IPS DF 19.7 (cell line): ENCODE data around the gene STARD3.

Experiments used
- DNase-seq: peaks from one replicate; pipeline ENCODE4 v3.0.0-alpha.2; 2013; ENCODE audit warnings: low read depth, low spot score

Gene STARD3

DNA sequence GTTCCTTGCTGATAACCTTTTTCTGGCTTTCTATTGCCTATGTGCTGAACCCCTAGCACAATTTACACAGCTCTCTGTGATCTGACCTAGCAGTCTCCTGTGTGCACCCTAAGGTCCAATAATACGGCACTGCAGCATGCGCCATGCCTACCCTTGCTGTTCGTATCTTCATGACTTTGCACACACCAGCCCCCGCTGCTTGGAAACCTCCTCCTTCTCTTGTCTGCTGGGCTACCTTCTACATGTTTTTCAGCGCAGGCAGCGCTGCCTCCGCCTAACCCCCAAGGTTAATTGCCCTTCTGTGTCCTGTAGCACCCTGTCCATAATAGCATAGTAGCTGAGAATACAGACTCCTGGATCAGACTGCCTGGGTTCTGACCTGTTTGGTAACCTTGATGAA, 1.4 kb downstream of the STARD3 start:
- no peak for DNase-seq

DNA sequence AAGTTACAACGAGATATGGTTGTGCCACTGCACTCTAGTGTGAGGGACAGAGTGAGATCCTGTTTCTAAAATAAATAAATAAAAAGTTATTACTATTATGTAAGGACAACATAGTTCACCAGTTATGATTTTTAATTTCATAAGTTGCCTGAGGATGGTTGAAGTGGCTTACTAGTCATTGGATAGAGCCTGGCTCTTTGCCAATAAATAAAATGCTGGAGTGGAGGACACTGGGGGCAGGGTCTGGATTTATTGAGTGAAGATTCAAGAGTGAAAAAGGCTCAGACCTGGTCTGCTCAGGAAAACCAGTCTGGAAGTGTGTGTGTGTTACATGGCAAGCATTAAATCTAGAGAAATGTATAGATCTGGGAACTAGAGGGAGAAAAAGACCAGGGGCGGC, 2.1 kb downstream of the STARD3 start:
- DNase-seq: no peak

DNA sequence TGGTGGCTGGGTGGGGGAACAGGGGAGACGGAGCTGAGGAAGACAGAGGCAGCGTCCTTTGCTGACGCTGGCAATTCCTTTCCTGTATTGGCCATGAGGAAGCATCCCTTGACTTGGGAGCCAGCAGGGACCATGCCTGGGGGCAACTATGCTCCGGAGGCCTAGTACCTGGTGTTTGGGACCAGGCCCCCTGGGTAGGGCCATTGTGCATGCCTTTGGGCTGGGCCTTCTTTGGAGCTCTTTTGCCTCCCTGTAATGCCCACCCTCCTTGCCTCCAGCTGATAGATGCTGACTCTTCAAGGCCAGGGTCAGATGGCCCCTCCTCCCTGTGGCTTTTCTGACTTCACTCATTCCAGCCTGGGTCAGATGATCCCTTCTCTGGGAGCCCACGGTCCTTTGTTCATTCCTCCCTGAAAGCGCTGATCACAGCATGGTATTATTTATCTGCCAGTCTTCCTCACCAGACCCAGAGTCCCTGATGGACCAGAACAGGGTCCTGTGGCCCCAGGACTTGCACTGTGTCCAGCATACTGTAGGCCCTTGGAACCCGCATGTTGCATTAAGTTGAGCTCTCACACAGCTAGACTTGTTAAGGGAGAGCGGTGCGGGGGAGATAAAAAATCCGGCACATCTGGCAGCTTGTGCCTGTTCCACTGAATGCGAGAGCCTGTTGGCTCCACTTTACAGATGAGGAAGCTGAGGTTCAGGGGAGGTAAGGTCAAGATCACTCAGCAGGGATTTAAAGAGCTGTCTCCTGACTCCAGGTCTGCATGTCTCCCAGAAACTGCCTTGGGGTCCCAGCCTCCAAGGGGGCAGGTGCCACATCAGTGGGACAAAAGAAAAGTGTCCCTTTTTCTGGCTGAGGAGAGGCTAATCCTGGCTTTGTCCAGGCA, 2.9 kb downstream of the STARD3 start:
- DNase-seq: no peak

DNA sequence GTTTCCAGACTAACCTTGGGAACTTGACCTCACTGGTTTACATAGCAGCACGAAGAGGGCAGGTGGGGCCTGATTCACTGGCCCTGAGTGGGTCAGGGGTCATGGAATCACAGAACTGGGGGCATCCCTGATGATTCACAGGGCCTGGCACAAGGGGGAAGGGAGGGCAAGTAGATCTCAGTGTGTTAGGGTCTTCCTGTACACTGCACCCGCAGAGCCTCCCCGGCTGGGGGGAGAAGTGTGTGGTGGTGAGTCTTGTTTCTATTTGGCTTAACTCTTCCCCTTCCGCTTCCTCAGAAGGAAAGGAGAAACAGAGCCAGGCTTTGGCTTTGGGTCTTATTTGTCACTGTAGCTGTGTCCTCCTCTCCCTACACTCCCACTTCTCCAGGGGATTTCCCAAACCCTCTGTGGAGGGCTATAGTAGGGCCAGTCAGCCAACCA, 3.7 kb downstream of the STARD3 start:
- no peak for DNase-seq

DNA sequence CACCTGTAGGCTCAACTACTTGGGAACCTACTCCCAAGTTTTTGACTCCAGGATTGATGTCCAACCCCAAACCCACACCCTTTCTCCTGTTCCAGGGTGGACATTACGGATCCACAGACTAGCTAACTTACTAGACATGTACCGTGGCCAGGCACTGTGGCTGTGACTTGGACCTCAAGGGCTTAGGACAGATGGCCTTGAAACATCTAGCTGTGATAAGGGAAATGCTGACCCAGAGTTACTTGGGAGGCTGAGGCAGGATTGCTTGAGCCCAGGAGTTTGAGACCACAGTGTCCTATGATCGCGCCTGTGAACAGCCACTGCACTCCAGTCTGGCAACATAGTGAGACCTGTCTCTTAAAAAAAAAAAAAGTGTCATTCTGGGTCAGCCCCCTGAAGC, 4.2 kb downstream of the STARD3 start:
- no peak for DNase-seq

DNA sequence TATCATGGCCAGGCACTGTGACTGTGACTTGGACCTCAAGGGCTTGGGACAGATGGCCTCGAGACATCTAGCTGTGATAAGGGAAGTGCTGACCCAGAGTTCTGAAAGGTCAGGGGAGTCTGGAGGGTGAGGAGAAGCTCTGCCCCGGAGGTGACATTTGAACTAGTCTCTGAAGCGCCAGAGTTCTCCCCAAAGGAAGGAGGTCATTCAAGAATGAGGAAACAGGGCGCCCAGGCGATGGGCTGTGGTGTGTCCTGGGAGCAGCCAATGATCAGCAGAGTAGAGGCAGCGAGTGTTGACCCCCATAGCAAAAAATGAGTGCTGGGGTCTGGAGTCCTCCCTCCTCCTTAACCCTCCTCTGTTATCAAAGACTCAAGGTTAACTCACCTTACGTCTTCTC, 4.9 kb downstream of the STARD3 start:
- no peak for DNase-seq

DNA sequence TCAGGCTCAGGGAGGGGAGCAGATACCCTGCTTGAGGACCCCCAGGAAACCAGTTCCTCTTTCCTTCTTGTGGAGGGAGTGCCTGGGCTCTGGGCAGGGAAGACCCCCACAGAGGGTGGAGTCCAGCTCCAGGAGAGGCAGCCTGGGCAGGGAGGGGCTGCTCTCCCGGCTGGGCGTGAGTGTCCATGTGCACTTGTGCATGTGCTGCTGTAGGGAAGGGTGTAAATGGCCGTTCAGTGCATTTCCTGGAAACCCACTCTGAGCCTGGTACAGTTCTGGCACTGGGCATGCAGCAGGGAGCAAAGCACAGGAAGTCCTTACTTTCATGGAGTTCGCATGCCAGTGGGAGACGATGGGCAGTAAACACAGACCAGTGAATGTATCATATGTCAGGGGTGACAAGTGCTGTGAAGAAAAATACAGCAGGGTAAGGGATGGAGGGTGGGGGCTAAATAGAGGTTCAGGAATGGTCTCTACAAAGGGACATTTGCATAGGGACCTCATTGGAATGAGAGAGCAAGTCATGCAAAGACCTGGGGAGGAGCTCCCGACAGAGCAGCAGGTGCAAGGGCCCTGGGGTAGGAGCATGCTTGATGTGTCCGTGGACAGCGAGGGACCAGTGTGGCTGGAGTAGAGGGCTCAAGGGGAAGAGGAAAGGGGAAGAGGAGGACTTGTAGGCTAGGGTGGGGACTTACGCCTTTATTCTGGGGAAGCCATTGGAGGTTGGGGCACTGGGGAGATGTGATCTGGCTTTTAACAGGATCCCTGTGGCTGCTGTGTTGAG, 5.5 kb downstream of the STARD3 start:
- no peak for DNase-seq

DNA sequence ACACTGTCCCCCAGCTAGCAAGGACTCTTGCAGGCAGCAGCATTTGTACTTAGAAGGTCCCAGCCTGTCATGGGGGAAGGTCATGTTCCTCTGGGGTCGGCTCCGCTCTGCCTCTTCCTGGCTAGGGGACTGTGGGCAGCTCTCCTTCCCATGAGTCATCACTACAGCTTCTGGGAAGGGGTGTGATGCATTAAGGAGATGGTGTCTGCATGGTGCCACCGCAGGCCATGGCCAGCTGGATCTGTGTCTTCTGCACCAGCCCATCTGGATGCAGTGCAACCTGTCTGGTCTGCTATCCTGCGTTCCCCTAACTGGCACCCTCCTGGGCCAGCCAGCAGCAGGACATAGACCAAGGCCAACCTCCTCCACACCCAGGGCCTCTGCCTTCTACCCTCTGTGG, 6.3 kb downstream of the STARD3 start:
- DNase-seq: no peak

DNA sequence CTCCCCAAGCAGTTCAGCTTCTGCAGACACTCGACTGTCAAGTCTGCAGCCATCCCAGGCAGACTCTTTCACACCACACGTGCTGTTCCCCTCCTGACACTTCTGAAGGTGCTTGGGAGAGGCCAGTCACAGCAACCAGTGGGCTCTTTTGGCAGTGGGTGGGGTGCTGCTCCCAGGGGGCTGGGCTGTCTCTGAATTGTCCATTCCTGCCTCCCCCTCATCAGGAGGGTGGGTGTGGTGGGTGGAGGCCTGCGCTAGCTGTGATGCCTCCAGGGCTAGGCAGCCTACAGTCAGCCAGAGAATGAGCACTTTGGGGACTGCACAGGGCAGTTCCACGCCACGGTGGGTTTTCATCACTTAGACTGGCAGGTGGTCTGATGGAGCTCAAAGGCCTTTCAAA, 10.3 kb downstream of the STARD3 start:
- DNase-seq: no peak

DNA sequence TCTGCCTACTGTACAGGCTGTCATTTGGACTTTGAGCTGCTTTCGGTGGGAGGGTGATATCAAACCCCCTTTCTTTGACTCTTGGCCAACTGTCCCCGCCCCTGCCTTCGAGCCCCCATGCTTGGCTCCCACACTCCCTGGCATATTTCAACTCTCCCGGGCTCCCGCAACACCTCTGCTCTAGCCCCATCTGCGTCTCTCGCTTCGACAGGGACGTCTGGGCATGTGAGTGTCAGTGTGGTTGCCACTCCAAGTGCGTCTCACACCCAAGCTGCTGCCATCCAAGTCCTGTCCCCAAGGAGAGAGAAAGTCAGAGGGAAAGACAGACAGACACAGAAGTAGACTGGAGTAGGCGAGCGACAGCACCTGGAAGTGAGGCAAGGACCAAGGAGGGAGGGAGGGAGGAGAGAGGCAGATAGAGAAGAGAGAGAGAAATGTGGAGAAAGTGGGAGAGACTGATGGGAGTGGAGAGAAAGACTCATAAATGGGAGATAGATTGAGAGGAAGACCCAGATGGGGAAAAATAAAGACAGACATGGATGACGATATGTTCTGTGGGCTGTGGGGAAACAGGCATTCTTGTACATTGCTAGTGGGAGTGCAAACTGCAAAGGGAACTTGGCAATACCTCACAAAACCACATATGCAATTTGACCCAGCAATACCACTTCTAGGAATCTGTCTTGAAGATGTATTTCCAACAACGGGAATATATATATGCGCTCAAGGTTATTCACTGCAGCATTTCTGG, 11.8 kb downstream of the STARD3 start:
- no peak for DNase-seq

DNA sequence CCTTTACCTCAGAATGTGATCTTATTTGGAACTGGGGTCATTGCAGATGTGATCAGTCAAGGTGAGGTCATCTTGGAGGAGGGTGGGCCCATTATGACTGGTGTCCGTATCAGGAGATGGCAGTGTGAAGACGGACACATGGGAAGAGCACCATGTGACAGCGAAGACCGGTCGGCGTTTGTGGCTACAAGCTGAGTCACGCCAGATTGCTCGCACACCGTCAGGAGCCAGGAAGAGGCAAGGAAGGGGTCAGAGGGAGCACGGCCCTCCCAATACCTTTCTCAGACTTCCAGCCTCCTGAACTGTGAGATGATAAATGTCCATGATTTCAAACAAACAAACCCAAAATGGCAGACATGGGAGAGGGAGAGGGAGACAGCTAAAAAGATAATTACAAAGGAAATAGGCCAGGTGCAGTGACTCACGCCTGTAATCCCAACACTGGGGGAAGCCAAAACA, 13.2 kb downstream of the STARD3 start:
- DNase-seq: no peak

DNA sequence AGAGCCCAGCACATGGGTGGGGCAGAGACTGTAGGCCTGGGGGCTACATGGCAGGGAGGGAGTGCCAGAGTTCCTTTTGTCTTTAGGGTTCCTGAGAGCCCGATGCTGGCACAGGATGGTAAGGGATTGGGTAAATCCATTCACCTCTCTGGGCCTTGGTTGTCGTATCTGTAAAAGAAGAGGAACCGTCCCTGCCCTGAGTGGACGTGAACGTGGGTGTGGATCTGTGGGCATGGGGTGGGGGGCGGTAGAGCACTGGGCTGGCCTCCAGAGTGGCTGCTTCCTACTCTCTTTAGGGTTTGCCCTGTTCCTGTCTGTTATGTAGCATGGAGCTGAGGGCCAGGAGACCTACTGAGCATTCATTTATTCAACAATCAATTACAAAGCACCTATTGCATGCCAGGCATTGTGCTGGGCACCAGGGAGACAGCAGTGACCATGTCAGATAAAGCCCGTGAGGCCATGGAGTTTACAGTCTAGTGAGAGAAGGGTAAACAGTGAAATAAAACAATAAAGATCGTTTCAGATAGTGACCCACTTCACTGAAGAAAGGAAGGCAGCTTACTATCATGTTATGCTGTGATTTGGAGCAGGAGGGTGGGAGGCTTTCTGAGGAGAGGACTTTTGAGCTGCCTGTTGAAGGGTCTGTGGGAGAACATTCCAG, 15.1 kb downstream of the STARD3 start:
- no peak for DNase-seq

DNA sequence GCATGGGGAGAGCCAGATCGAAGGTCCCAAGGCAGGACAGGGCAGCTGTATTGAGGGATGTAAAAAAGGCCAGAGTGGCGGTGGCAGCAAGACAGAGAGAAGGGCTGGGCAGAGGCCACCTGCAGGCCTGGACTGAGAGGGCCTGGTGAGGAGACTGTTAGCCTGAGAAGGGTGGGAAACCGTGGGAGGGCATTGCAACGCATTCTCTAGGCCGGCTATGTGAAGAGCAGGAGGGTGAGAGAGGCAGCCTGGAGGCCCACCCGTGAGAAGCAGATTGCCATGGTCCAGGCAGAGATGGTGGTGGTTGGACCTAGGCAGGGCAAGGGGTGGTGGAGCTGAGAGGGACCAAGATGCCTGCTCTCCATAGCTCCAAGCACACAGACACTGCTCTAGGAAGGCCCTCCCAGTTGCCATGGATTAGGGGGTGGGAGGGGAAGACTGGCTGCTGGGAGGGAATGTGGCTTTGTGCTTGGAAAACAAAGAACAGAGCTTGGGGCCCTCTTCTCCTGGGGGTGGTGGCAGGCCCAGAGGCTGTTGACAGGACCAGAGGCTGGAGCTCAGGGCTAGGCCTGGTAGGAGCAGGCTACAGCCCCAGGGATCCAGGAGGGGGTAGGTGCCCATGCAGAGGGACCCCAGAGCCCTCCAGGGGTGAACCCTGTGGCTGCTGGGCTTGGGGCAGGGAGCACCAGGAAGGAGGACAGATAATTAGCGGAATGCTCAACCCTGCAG, 15.8 kb downstream of the STARD3 start:
- DNase-seq: no peak

DNA sequence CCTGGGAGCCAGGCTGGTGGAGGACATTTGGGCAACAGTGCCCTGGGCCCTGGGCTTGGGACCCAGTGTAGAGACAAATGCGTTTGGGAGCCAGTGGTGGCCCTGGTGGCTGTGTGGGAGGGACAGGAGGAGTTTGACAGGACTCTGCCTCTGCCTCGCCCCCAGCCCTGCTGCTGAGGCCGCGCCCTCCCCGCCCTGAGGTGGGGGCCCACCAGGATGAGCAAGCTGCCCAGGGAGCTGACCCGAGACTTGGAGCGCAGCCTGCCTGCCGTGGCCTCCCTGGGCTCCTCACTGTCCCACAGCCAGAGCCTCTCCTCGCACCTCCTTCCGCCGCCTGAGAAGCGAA, 16.3 kb downstream of the STARD3 start:
- DNase-seq: no peak

DNA sequence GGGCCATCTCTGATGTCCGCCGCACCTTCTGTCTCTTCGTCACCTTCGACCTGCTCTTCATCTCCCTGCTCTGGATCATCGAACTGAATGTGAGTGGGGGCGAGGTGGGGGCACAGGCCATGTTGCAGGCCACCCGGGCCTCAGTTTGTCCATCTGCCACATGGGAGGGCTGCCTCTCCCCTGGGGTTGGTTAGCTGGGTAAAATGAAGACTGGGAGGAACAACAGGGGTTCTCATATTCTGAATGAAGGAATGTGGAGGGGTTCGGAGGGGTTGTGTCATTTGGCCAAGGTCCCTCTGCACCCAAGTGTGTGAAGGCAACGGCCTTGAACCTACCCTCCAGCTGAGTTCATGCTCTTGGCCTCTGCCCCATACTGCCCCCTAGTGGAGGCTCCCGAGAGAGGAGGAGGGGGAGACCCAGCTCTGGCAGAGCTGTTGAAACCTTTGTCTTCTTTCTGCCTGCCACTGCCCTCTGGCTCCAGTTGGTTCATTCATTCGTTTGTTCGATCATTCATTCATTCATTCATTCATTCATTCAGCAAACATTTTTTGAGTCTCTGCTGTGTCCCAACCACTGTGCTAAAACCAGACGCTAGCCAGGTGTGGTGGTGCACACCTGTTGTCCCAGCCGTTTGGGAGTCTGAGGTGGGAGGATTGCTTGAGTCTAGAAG, 16.9 kb downstream of the STARD3 start:
- no peak for DNase-seq

DNA sequence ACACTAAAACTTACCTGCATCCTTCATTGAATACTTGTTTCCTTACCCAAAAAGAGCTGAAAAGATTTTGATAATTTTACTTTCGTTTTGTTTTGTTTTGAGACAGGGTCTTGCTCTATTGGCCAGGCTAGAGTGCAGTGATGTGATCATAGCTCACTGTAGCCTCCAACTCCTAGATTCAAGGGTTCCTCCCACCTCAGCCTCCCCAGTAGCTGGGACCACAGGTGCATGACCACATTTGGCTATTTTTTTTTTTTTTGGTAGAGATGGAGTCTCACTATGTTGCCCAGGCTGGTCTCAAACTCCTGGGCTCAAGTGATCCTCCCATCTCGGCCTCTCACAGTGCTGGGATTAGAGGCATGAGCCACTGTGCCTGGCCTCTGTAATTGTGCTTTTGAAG, 18.2 kb downstream of the STARD3 start:
- no peak for DNase-seq

DNA sequence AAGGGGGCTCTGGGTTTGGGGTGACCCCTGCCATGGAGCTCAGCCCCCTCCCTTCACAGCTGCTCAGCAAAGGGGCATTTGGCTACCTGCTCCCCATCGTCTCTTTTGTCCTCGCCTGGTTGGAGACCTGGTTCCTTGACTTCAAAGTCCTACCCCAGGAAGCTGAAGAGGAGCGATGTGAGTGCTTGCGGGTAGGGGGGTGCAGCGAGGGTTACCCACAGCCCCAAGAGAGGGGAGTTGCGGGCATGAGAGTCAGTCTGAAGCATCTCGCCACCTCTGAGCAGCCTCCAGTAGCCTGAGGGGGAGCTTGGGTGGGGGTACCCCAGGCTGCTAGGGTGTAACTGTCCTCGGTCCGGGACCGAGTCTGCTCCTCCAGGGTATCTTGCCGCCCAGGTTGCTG, 21.4 kb downstream of the STARD3 start:
- DNase-seq: no peak

DNA sequence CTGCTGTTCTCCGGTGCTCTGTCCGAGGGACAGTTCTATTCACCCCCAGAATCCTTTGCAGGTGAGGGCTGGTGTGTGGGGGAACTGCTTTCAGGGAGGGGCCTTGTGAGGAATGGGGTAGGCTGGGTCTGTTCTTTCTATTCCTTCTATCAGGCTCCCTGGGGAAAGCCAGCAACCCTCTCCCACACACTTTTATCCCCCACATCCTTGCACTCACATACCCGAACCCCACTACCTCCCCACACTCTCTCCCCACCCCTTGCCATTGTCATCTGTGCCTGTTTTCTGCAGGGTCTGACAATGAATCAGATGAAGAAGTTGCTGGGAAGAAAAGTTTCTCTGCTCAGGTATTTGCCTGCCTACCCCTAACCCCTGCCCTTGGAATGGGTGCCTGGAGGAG, 21.8 kb downstream of the STARD3 start:
- no peak for DNase-seq

DNA sequence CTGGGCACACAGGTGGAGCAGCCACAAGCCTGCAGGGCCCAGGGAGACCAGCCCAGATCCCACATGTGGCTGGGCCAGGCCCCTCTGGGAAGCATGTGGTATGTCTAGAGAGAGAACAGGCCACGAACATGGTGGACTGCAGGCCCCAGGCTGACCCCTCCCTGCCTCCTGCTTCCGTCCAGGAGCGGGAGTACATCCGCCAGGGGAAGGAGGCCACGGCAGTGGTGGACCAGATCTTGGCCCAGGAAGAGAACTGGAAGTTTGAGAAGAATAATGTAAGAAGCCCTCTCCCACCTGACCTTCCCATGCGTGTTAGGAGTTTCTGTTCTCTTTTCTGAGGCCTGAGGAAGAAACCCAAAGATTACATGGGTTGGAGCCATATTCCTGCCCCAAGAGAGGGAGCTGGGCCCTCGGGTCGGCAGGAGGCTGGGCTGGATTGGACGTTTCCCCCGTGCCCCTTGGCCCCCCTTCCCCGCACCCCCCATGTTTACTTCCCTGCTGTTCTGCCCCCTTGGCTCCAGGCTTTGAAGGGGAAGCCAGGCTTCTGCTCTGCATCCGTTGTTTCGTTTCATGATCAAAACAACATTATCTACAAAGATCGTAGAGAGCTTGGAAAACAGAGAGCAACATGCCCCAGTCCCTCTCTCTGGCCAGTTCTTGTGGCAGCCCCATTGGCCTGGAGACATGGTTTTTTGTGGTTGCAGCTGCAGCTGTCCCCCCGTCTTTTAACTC, 22.5 kb downstream of the STARD3 start:
- DNase-seq: no peak

DNA sequence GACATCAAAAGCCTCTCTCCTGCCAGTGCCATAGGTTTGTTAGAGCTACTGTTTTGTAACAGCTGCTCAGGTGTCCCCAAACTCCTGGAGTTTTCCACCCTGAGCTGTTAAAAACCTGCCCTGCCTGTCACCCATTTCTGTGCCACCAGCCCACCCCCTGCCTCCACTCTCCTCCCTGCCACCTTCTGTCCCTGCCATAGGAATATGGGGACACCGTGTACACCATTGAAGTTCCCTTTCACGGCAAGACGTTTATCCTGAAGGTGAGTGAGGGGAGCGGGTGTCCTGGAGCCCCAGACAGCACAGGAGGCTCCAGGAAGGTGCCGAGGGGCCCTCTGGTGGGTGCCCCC, 23.0 kb downstream of the STARD3 start:
- DNase-seq: no peak
